ENCODE results near the gene HRC. TPM values are rescaled to one million over a fixed set of nuclear protein-coding genes. Genes with fewer than 3 reads are reported as not detected.
A peak's percentile ranks its signal among the peaks of the same experiment; 100 is the strongest.

The HRC gene
- total RNA-seq, 4 donors from 2014 or later, result 0.83 to 11.1 (median 4.1) TPM

DNA sequence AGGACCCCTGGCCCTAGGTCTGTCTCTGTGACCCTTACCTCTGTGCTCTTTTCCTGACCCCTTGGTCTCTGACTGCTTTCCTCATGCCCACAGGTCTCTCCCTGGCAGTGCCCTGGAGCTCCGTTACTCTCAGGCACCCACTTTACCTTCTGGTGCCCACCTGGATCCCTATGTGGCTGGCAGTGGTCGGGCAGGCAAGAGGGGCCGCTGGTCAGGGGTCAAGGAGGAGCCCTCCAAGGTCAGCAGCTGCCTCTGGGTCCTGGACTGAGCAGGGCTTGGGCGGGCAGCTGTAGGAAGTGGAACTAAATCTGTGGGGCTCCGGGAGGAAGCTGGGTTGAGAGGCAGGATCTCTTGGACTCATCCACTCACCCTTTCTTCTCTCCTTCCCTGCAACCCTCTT is 19.5 kb downstream of the HRC start:
- 89% methylated on average over 5 of the region's 5 CpGs for WGBS
- H3K4me3 ChIP-seq, result no peak overlapping the region
- intact Hi-C loops (cut with DNase I), result no loop called here
- peaks cover 14 to 37% (median 26%) of the 10 kb centered on the region in 4 donors for H3K4me1 ChIP-seq
- no peaks in the 10 kb centered on the region for H3K36me3 ChIP-seq
- H3K9me3 ChIP-seq, result no peaks in the 10 kb centered on the region
- no peaks in the 10 kb centered on the region for H3K27me3 ChIP-seq
- H3K27ac ChIP-seq (replicated peaks in 1 of 4), result peak overlapping the region in 3 of 4 donors; percentile 26 to 67 (median 53)
- TF ChIP-seq POLR2A (IDR thresholded peaks at IDR 0.05; ENCODE audit: low read depth) (no peak), EP300 (IDR thresholded peaks at IDR 0.05) (no peak), POLR2AphosphoS5 (IDR thresholded peaks at IDR 0.05) (no peak)
- TF ChIP-seq, protein P1, sequence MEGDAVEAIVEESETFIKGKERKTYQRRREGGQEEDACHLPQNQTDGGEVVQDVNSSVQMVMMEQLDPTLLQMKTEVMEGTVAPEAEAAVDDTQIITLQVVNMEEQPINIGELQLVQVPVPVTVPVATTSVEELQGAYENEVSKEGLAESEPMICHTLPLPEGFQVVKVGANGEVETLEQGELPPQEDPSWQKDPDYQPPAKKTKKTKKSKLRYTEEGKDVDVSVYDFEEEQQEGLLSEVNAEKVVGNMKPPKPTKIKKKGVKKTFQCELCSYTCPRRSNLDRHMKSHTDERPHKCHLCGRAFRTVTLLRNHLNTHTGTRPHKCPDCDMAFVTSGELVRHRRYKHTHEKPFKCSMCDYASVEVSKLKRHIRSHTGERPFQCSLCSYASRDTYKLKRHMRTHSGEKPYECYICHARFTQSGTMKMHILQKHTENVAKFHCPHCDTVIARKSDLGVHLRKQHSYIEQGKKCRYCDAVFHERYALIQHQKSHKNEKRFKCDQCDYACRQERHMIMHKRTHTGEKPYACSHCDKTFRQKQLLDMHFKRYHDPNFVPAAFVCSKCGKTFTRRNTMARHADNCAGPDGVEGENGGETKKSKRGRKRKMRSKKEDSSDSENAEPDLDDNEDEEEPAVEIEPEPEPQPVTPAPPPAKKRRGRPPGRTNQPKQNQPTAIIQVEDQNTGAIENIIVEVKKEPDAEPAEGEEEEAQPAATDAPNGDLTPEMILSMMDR (IDR thresholded peaks at IDR 0.05), result no peak
- no peak for DNase-seq (ENCODE audit: extremely low spot score)

DNA sequence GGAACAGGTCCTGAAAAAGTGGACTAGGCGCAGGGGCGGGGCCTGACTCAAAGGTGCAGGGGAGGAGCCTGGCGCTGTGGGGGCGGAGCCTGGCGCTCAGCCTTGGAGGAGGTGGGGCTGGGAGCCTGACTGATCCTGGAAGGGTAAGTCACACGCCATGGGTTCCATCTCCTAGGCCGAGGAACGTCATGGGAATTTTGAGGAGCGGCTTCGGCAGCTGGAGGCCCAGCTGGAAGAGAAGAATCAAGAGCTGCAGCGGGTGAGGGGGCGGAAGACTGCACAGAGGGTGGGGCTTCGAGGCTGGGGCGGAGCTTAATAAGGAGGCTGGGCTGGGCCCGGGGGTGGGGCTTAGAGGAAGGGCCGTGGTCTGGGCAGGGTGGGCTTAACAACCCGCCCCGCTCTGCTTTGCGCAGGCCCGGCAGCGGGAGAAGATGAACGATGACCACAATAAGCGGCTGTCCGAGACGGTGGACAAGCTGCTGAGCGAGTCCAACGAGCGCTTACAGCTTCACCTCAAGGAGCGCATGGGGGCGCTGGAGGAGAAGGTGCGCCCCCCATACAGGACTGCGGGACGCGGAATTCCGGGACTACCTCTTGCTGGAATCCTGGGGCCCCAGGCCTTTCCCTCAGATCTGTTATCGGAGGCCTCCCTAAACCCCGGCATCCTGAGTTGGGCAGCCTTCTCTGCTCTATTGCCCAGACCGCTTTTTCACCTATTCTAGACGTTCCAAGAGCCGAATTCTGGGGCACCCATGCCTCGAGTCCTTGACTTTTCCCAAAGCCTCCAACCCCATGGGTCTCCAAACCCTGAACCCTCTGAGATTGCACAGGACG is 21.4 kb downstream of the HRC start:
- no peaks in the 10 kb centered on the region for H3K27me3 ChIP-seq
- WGBS, result 37% methylated on average over 33 of the region's 42 CpGs
- peak overlapping the region; percentile 43 to 72 (median 56) for H3K27ac ChIP-seq (replicated peaks in 1 of 4)
- H3K36me3 ChIP-seq, result no peaks in the 10 kb centered on the region
- peak overlapping the region; percentile 43 to 55 (median 46) for H3K4me3 ChIP-seq
- intact Hi-C loops (cut with DNase I), result no loop called here
- no peak for DNase-seq (ENCODE audit: extremely low spot score)
- TF ChIP-seq EP300 (IDR thresholded peaks at IDR 0.05), result no peak
- TF ChIP-seq POLR2AphosphoS5 (IDR thresholded peaks at IDR 0.05), result peak in 1 of 2 donors; percentile 21
- TF ChIP-seq, protein P1 (IDR thresholded peaks at IDR 0.05), result peak in 1 of 3 experiments; percentile 15
- TF ChIP-seq POLR2A (IDR thresholded peaks at IDR 0.05; ENCODE audit: low read depth), result no peak
- peaks cover 15 to 43% (median 33%) of the 10 kb centered on the region in 4 donors for H3K4me1 ChIP-seq
- no peaks in the 10 kb centered on the region for H3K9me3 ChIP-seq

DNA sequence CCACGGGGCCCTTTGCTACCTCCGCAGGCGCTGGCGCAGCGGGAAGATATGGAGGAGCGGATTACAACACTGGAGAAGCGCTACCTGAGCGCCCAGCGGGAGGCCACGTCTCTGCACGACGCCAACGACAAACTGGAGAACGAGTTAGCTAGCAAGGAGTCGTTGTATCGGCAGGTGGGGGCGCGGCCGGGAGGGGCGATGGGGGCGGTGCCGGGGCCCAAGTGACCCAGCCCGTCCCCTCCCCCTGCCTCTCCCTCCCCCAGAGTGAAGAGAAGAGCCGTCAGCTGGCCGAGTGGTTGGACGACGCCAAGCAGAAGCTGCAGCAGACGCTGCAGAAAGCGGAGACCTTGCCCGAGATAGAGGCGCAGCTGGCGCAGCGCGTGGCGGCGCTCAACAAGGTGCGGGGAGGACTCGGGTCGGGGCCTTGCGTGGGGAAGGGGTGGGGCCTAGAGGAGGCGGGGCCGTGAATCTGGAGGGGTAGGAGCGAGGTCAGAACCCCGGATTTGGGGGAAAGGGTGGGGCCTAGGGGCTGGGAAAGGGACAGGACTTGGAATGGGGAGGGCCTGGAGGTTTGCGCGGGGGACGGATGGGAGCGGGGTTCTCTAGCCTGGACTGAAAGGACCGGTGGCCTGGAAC is 22.1 kb downstream of the HRC start:
- no peaks in the 10 kb centered on the region for H3K9me3 ChIP-seq
- TF ChIP-seq POLR2AphosphoS5 (IDR thresholded peaks at IDR 0.05) (no peak), POLR2A (IDR thresholded peaks at IDR 0.05; ENCODE audit: low read depth) (no peak), EP300 (IDR thresholded peaks at IDR 0.05) (no peak)
- TF ChIP-seq, protein P1 (IDR thresholded peaks at IDR 0.05), result no peak
- intact Hi-C loops (cut with DNase I), result no loop called here
- no peaks in the 10 kb centered on the region for H3K36me3 ChIP-seq
- no peak for DNase-seq (ENCODE audit: extremely low spot score)
- H3K4me1 ChIP-seq, result peaks cover 22 to 50% (median 40%) of the 10 kb centered on the region in 4 donors
- H3K4me3 ChIP-seq, result peak overlapping the region; percentile 43 to 55 (median 46)
- H3K27ac ChIP-seq (replicated peaks in 1 of 4), result peak overlapping the region; percentile 43 to 72 (median 56)
- 36% methylated on average over 33 of the region's 49 CpGs for WGBS
- no peaks in the 10 kb centered on the region for H3K27me3 ChIP-seq

DNA sequence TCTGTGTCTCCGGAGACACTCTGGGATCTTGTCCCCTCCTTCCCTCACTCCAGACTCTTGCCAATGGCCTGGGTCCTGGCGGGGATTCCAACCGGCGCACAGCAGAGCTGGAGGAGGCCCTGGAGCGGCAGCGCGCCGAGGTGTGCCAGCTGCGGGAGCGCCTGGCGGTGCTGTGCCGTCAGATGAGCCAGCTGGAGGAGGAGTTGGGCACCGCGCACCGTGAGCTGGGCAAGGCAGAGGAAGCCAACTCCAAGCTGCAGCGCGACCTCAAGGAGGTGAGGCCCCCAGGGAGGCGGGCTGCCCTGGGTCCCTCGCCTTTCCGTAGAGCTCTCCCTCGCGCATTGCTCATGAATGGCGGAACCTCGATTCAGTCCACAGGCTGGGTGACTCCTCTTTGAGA is 24.9 kb downstream of the HRC start:
- Histone ChIP-seq H3K27me3 (no peaks in the 10 kb centered on the region), H3K4me1 (peaks cover 22 to 43% (median 41%) of the 10 kb centered on the region in 4 donors), H3K4me3 (no peak overlapping the region), H3K27ac (replicated peaks in 1 of 4) (no peak overlapping the region), H3K36me3 (no peaks in the 10 kb centered on the region), H3K9me3 (no peaks in the 10 kb centered on the region)
- no peak for DNase-seq (ENCODE audit: extremely low spot score)
- WGBS, result 94% methylated on average over 8 of the region's 24 CpGs
- TF ChIP-seq POLR2A (IDR thresholded peaks at IDR 0.05; ENCODE audit: low read depth) (no peak), POLR2AphosphoS5 (IDR thresholded peaks at IDR 0.05) (no peak), EP300 (IDR thresholded peaks at IDR 0.05) (no peak)
- TF ChIP-seq, protein P1 (IDR thresholded peaks at IDR 0.05), result no peak
- intact Hi-C loops (cut with DNase I), result no loop called here
